CD4-positive, alpha-beta T cell (primary cell): ENCODE data around the gene USE1. TPM values are rescaled to one million over a fixed set of nuclear protein-coding genes. Genes with fewer than 3 reads are reported as not detected.

Source experiments
- ATAC-seq: fragments of 200-7000 bp; cut with Tn5 transposase; one replicate; pipeline ENCODE4 v1.10.0; 2022; ENCODE audit warnings: mild to moderate bottlenecking; ENCODE audit not compliant: poor library complexity
- CTCF ChIA-PET: fragments of 350-600 bp; sonication (Branson Sonifier 250); formaldehyde crosslinking; loops from one replicate; lab custom pipeline; 2021; ENCODE audit warnings: antibody characterized with exemption, inconsistent platforms; lab: Charles Lee
- POLR2A ChIA-PET: fragments of 350-600 bp; sonication (Branson Sonifier 250); formaldehyde crosslinking; loops from one replicate; lab custom pipeline; 2021; ENCODE audit warnings: antibody characterized with exemption, inconsistent platforms; lab: Charles Lee
- DNase-seq, 14 experiments: peaks; one replicate each; pipeline ENCODE4 v3.0.0-alpha.2; 2013 to 2020; ENCODE audit warnings: mixed read lengths in 2 of 14
- H3K27ac ChIP-seq, 2 donors: one replicate each; pipeline versions ENCODE4 v1.5.1 to v1.7.0; 2013; ENCODE audit warnings: low read length in 2 of 2, low read depth in 1 of 2, mild to moderate bottlenecking in 1 of 2
- H3K27me3 ChIP-seq, 2 experiments: 1 replicate in 1 of 2; 2 replicates in 1 of 2; pipeline versions ENCODE4 v1.6.1 to v1.7.0; 2013; ENCODE audit warnings: low read length in 2 of 2, control low read depth in 1 of 2, mild to moderate bottlenecking in 1 of 2, moderate library complexity in 1 of 2; ENCODE audit not compliant: insufficient read depth in 2 of 2, control insufficient read depth in 1 of 2
- H3K36me3 ChIP-seq: one replicate; pipeline ENCODE4 v1.6.1; 2013; ENCODE audit warnings: low read length, control low read depth; ENCODE audit not compliant: insufficient read depth
- H3K4me1 ChIP-seq: one replicate; pipeline ENCODE4 v1.6.1; 2013; ENCODE audit warnings: low read length, control low read depth; ENCODE audit not compliant: insufficient read depth
- H3K4me3 ChIP-seq: one replicate; pipeline ENCODE4 v1.5.1; 2013; ENCODE audit warnings: mild to moderate bottlenecking, low read length, moderate library complexity
- H3K9me3 ChIP-seq, 2 experiments: 1 replicate in 1 of 2; 2 replicates in 1 of 2; pipeline versions ENCODE4 v1.6.1 to v1.7.0; 2013; ENCODE audit warnings: low read length in 2 of 2, mild to moderate bottlenecking in 2 of 2, control low read depth in 1 of 2, moderate library complexity in 1 of 2; ENCODE audit not compliant: control insufficient read depth in 1 of 2, insufficient read depth in 1 of 2
- H3K27ac Mint-ChIP-seq: one replicate; pipeline ENCODE4 v1.8.0; 2020; ENCODE audit warnings: mixed read lengths
- H3K27me3 Mint-ChIP-seq: one replicate; pipeline ENCODE4 v1.8.0; 2021; ENCODE audit warnings: mixed read lengths
- H3K36me3 Mint-ChIP-seq: one replicate; pipeline ENCODE4 v1.8.0; 2021; ENCODE audit warnings: low read depth, mixed read lengths
- H3K4me1 Mint-ChIP-seq: one replicate; pipeline ENCODE4 v1.8.0; 2021; ENCODE audit warnings: low read depth, mixed read lengths
- H3K4me3 Mint-ChIP-seq: one replicate; pipeline ENCODE4 v1.8.0; 2020; ENCODE audit warnings: mild to moderate bottlenecking, mixed read lengths
- H3K9me3 Mint-ChIP-seq: one replicate; pipeline ENCODE4 v1.8.0; 2020; ENCODE audit warnings: mixed read lengths
- intact Hi-C, 2 experiments: fragments of 100-400 bp; cut with DNase I in 1 of 2; cut with micrococcal nuclease in 1 of 2; formaldehyde crosslinking; loops; one replicate each; pipeline versions ENCODE4 v1.15.1 to v1.9.0; 2023 to 2025; cut with DNase I, micrococcal nuclease
- total RNA-seq, 174 experiments: library from RNA in 2 of 174; stranded (reverse) in 2 of 174; gene quantifications; one replicate each; pipeline ENCODE4 v1.2.3 and lab custom pipeline; 2021 to 2026
- TF ChIP-seq, protein P1 (sequence below): fragments of 200-600 bp; IDR thresholded peaks from one replicate; pipeline ENCODE4 v1.8.0; 2022; ENCODE audit warnings: antibody characterized with exemption, mild to moderate bottlenecking

USE1 gene
- total RNA-seq, 2 experiments from 2014 or later = 23.1 to 24.3 TPM

DNA sequence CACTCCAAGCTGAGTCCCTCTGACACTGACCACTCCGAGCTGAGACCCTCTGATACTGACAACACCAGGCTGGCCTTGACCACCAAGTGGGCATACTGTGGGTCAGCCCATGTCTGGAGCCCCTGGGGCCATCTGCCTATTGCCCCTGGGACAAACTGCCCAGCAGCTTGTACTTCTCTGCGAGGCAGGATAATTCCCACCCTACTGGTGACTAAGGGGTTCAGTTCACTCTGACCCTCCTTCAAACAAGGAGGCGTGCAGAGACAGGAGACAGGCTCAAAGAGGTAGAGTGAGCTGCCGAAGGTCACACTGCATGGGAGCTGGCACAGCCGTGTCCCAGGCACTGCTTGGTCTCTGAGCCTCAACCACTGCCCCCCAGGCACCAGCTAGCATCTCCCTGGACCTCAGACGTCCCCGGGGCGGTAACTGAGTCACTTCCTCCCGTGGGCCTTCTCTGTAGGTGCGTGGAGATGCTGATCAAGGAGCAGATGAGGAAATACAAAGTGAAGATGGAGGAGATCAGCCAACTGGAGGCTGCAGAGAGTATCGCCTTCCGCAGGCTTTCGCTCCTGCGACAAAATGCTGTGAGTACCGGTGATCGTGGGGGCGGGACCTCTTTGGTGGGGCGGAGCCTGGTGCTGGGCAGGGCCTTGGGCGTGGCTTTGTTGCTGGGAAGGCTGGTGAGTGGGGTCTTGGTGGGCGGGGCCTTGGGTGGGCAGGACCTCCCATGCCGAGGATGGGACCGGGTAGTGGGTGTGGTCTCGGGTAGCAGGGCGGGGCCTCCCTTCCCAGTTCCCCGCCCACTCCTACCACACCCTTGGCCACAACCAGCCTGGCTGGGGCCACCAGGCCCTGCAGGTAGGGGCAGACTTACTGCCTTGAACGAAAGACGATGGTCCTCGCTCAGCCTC, 5.8 kb upstream of the USE1 start:
- peaks cover 45% of the 10 kb centered on the region for H3K36me3 Mint-ChIP-seq
- no peaks in the 10 kb centered on the region for H3K9me3 Mint-ChIP-seq
- no peaks in the 10 kb centered on the region for H3K27me3 Mint-ChIP-seq
- Histone ChIP-seq H3K4me3 (no peak overlapping the region), H3K9me3 (no peaks in the 10 kb centered on the region), H3K27me3 (no peaks in the 10 kb centered on the region), H3K36me3 (peaks cover 60% of the 10 kb centered on the region), H3K27ac (no peak overlapping the region), H3K4me1 (peaks cover 3% of the 10 kb centered on the region)
- CTCF ChIA-PET = no interaction called here
- POLR2A ChIA-PET = no interaction called here
- peak in 5 of 14 experiments; percentile 15 to 70 (median 32) for DNase-seq
- peaks cover 1% of the 10 kb centered on the region for H3K4me1 Mint-ChIP-seq
- ATAC-seq = peak; percentile 38
- peak overlapping the region; percentile 31 for H3K4me3 Mint-ChIP-seq
- intact Hi-C loops = no loop called here
- H3K27ac Mint-ChIP-seq = peak overlapping the region; percentile 64
- TF ChIP-seq, protein P1, sequence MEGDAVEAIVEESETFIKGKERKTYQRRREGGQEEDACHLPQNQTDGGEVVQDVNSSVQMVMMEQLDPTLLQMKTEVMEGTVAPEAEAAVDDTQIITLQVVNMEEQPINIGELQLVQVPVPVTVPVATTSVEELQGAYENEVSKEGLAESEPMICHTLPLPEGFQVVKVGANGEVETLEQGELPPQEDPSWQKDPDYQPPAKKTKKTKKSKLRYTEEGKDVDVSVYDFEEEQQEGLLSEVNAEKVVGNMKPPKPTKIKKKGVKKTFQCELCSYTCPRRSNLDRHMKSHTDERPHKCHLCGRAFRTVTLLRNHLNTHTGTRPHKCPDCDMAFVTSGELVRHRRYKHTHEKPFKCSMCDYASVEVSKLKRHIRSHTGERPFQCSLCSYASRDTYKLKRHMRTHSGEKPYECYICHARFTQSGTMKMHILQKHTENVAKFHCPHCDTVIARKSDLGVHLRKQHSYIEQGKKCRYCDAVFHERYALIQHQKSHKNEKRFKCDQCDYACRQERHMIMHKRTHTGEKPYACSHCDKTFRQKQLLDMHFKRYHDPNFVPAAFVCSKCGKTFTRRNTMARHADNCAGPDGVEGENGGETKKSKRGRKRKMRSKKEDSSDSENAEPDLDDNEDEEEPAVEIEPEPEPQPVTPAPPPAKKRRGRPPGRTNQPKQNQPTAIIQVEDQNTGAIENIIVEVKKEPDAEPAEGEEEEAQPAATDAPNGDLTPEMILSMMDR = no peak

DNA sequence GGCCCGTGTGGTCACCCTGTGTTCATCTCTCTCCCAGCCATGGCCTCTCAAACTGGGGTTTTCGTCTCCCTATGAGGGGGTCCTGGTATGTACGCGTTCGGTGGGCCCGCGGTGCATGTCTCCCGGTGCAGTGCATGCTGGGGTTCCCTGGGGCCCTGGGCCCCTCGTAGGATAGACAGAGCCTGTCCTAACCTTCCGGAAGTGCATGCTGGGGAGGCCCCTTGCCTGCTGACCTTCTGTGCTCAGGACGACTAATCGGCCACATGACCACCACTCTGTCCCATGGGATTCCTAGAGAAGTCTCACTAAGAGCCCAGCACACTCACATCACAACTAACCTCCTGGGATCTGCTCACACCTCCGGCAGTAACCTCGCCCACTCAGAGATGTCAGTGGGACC, 4.9 kb upstream of the USE1 start:
- CTCF ChIA-PET = no interaction called here
- Histone ChIP-seq H3K9me3 (no peaks in the 10 kb centered on the region), H3K27ac (no peak overlapping the region), H3K36me3 (peaks cover 56% of the 10 kb centered on the region), H3K27me3 (no peaks in the 10 kb centered on the region), H3K4me3 (no peak overlapping the region), H3K4me1 (peaks cover 12% of the 10 kb centered on the region)
- Mint-ChIP-seq H3K4me1 (peaks cover 9% of the 10 kb centered on the region), H3K36me3 (peaks cover 46% of the 10 kb centered on the region), H3K4me3 (no peak overlapping the region), H3K9me3 (no peaks in the 10 kb centered on the region), H3K27me3 (no peaks in the 10 kb centered on the region), H3K27ac (no peak overlapping the region)
- TF ChIP-seq, protein P1 = no peak
- no peak for ATAC-seq
- POLR2A ChIA-PET = no interaction called here
- no peak for DNase-seq
- intact Hi-C loops = no loop called here

DNA sequence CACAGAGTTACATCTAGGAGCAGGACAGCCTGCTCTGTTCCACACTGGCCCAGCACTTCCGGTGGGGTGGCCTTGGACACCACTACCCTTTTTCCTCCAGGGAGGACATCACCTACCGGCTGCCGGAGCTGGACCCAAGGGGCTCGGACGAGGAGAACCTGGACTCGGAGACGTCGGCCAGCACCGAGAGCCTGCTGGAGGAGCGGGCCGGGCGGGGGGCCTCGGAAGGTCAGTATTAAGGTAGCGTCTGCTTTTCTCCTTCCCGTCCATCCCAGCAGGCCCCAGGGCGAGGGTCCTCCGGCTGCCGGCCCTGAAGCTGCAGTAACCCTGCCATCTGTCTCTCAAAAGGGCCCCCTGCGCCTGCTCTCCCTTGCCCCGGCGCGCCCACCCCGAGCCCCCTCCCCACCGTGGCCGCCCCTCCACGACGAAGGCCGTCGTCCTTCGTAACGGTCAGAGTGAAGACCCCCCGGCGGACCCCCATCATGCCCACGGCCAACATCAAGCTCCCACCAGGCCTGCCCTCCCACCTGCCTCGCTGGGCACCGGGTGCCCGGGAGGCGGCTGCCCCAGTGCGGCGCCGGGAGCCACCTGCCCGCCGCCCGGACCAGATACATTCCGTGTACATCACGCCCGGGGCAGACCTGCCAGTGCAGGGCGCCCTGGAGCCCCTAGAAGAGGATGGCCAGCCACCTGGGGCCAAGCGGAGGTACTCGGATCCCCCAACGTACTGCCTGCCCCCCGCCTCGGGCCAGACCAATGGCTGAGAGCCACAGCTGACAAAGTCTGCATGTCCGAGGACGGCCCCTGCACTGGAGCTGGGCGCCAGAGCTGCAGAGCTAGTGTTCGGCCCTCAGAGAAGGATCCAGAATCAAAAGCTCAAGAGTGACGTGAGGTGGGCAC, 3.4 kb upstream of the USE1 start:
- no peak overlapping the region for H3K27ac Mint-ChIP-seq
- CTCF ChIA-PET = no interaction called here
- H3K36me3 ChIP-seq = peaks cover 46% of the 10 kb centered on the region

More for the DNA sequence above, 3.4 kb upstream of the USE1 start:
- intact Hi-C loops = no loop called here
- no peak overlapping the region for H3K27ac ChIP-seq
- H3K4me1 Mint-ChIP-seq = peaks cover 11% of the 10 kb centered on the region
- ATAC-seq = no peak
- H3K9me3 Mint-ChIP-seq = no peaks in the 10 kb centered on the region
- no peak for DNase-seq
- H3K27me3 Mint-ChIP-seq = no peaks in the 10 kb centered on the region
- no peak overlapping the region for H3K4me3 Mint-ChIP-seq
- peaks cover 56% of the 10 kb centered on the region for H3K36me3 Mint-ChIP-seq
- TF ChIP-seq, protein P1 = no peak
- peaks cover 22% of the 10 kb centered on the region for H3K4me1 ChIP-seq
- POLR2A ChIA-PET = interaction anchor here (0.6 to 1.7 kb wide), 3 partner anchors 13 to 24 kb away, joined by 3 to 4 read pairs (median 3); partner anchors contain the start of gene OCEL1
- H3K9me3 ChIP-seq = no peaks in the 10 kb centered on the region
- H3K4me3 ChIP-seq = no peak overlapping the region
- no peaks in the 10 kb centered on the region for H3K27me3 ChIP-seq
